Sigmoid colon (tissue), 4 donors: ENCODE results near the gene RDX.

Experiments used
- EP300 ChIP-seq, 4 donors: sonication (generic); formaldehyde crosslinking; IDR thresholded peaks; one replicate each; pipeline ENCODE4 v1.6.1; 2017; ENCODE audit warnings: antibody characterized with exemption in 4 of 4
- POLR2A ChIP-seq, 2 donors: fragments of 450-650 bp; IDR thresholded peaks; one replicate each; pipeline ENCODE4 v1.6.1; 2016; ENCODE audit warnings: antibody characterized with exemption in 2 of 2, mild to moderate bottlenecking in 2 of 2, moderate library complexity in 2 of 2
- POLR2AphosphoS5 ChIP-seq, 4 donors: sonication (generic); formaldehyde crosslinking; IDR thresholded peaks; one replicate each; pipeline ENCODE4 v1.6.1; 2017; ENCODE audit warnings: antibody characterized with exemption in 4 of 4
- TF ChIP-seq, protein P1 (sequence below), 4 experiments: fragments of 450-650 bp in 3 of 4; fragments of 200-600 bp in 1 of 4; IDR thresholded peaks; one replicate each; pipeline ENCODE4 v1.5.1; 2016 to 2019; ENCODE audit warnings: antibody characterized with exemption in 4 of 4, mild to moderate bottlenecking in 3 of 4, moderate library complexity in 2 of 4

DNA sequence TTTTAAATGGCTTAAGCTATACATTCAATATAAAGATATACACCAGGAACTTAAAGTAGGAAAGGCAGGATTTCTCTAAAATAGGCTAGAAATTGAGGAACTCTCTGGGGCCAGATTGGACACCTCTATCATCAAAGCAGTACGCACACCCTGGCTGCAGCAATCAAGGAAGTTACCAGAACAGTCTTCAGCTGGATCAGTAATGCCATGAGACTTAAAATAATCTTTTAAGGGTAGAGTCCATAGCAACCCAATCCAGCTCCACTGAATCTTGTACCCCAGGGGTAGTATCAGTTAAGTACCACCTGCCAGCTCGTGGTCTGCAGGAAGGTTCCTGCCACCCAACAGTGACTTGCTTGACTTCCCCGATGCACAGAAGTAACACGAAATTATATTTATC, 3.0 kb downstream of the RDX start:
- TF ChIP-seq, protein P1, sequence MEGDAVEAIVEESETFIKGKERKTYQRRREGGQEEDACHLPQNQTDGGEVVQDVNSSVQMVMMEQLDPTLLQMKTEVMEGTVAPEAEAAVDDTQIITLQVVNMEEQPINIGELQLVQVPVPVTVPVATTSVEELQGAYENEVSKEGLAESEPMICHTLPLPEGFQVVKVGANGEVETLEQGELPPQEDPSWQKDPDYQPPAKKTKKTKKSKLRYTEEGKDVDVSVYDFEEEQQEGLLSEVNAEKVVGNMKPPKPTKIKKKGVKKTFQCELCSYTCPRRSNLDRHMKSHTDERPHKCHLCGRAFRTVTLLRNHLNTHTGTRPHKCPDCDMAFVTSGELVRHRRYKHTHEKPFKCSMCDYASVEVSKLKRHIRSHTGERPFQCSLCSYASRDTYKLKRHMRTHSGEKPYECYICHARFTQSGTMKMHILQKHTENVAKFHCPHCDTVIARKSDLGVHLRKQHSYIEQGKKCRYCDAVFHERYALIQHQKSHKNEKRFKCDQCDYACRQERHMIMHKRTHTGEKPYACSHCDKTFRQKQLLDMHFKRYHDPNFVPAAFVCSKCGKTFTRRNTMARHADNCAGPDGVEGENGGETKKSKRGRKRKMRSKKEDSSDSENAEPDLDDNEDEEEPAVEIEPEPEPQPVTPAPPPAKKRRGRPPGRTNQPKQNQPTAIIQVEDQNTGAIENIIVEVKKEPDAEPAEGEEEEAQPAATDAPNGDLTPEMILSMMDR (IDR thresholded peaks at IDR 0.05) = no peak
- TF ChIP-seq POLR2AphosphoS5 (IDR thresholded peaks at IDR 0.05) (no peak), POLR2A (IDR thresholded peaks at IDR 0.05) (no peak), EP300 (IDR thresholded peaks at IDR 0.05) (no peak)
